NCI-H2196 treated with DMSO at 0.1 percent for 48 hours (cell line): ENCODE results near the gene HAGHL.
"Not testable (repeated sequence)": the region's sequence is repeated elsewhere in the genome, so short reads cannot be mapped to it uniquely, and the experiment has no call there.

ENCODE experiments used
- DNase-seq: peaks from one replicate; lab custom pipeline; 2025; ENCODE audit not compliant: unreplicated experiment; lab: John Stamatoyannopoulos, UW

The HAGHL gene

DNA sequence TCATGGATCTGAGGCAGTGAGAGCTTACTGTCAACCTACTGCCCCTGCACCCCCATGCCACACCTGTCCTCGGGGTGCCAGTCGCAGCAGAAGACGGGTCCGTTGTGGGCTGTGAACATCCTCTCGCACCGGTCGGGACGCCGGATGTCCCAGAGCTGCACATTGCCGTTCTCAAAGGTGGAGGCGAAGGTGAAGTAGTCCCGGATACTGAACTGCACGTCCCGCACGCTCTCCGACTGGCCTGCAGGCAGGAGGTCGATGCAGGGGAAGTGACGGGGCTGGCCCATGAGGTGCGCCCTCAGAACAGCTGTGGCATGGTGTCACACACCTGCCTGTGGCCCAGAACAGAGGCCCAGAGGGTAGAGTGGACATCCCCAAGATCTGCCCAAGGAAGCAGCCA is 39.4 kb upstream of the HAGHL start:
- no peak for DNase-seq

GRCh38 chr16:689175-689897 is 37.6 kb upstream of the HAGHL start:
- DNase-seq, result no peak

DNA sequence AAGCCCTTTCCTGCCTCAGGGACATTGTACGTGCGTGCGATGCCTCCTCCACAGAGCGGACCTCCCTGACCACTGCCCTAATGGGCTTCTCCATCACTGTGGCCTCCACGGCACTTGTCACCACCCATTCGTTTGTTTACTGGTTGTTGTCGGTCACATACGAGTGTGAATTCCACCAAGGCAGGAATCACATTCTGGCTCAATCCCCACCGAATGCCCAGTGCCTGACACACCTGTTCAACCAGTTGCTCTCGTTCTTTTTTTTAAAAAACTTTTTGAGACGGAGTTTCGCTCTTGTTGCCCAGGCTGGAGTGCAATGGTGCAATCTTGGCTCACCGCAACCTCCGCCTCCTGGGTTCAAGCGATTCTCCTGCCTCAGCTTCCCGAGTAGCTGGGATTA is 35.7 kb upstream of the HAGHL start:
- not testable (repeated sequence) for DNase-seq

GRCh38 chr16:692356-693108 is 34.4 kb upstream of the HAGHL start:
- no peak for DNase-seq

- no peak for DNase-seq
These were observed 33.5 kb upstream of the HAGHL start for GRCh38 chr16:693364-693763.

GRCh38 chr16:693766-694165 is 33.1 kb upstream of the HAGHL start:
- DNase-seq, result no peak

DNA sequence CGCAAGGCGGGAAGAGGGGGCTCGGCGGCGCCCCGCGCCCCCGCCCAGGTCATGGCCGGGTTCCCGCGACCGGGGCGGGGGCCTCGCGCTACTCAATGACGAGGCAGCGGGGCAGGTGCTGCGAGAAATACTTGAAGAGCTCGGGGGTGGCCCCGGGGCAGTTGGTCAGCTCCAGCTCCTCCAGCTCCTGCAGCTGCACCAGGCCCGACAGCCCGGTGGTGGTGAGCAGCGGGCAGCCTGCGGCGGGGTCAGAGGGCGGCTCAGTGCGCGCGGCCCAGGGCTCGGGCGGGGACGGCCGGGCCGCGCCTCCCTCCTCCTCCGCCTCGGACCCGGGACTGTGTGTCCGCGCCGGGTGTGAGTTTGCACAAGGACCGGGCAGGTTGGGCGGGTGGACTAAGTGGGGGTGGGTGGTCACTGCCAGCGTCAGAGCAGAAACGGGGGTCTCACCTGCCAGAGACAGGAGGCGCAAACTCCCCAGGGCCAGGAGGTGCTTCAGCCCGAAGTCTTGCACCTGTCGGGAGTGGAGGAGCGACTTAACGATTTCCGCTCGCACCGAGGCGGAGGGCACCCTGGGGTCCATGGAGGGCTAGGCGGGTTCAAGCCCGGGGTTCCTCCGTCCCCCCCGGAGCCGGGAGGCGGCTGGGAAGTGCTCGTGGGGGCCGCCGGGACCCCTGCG is 32.6 kb upstream of the HAGHL start:
- DNase-seq, result no peak

GRCh38 chr16:694863-695354 is 32.0 kb upstream of the HAGHL start:
- DNase-seq, result no peak

DNA sequence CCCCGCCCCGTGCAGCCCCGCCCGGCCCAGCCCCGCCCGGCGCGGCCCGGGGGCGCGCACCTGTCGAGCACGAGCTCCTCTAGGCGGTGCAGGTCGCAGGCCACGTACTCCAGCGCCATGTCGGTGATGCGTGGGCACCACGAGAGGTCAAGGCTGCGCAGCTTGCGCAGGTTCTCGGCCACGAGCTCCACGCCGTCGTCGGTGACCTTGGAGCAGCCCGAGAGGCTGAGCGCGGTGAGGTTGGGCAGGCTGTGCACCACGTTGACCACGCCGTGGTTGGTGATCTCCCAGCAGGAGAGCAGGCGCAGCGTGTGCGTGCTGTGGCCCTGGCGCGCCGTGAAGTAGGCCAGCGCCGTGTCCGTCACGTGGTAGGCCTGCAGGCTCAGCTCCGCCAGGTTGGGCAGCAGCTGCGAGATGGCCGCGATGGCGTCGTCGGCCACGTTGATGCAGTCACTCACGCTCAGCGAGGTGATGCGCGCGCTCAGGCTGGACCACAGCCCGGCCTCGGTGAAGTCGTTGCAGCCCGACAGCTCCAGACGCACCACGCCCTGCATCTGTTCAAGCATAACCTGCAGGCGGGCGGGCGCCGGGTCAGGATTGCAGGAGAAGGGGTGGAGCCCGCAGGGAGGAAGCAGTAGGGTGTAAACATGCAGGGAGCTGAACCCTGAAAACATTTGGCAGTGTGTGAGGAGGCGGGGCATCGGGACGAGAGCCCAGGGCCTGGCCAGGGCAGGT is 31.4 kb upstream of the HAGHL start:
- peak; percentile 96 for DNase-seq

- no peak for DNase-seq
These were observed 27.8 kb upstream of the HAGHL start for GRCh38 chr16:698911-699671.

- DNase-seq, result no peak
These were observed 26.0 kb upstream of the HAGHL start for GRCh38 chr16:700684-701584.

DNA sequence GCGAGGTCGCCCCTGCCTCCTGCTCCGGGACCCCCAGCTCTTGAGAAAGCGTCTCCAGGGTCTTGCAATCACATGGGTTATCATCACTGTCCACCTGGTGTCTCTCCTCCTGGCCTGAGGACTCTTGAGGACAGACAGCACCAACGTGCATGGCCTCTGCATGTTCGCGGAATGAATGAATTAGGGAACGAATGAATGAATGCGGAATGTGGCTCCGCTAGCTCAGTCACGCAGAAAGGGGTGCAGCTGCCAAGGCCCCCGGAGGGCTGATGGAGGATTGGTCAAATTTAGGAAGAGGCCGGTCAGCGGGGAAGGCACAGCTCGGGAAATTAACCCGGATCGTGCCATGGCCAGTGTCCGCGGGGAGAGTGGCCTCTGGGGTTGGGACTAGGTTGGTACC is 24.6 kb upstream of the HAGHL start:
- DNase-seq, result no peak

DNA sequence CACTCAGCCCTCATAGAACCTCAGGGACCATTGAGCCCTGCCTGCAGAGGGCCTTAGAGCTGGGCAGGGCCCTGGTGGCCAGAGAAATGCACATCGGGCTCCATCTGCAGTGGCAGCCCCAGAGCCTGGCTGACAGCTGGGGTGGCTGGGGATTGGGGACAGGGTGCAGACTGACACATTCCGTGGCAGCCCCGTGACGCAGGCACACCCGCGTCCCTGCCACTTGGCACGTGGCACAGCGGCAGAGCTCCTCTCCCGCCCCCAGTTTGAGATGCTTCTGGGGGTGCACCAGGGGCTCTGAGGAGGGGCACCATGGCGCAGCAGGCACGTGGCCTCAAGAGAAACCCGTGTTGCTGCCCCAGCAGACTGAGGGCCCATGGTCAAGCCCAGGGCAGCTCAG is 23.5 kb upstream of the HAGHL start:
- DNase-seq, result no peak

DNA sequence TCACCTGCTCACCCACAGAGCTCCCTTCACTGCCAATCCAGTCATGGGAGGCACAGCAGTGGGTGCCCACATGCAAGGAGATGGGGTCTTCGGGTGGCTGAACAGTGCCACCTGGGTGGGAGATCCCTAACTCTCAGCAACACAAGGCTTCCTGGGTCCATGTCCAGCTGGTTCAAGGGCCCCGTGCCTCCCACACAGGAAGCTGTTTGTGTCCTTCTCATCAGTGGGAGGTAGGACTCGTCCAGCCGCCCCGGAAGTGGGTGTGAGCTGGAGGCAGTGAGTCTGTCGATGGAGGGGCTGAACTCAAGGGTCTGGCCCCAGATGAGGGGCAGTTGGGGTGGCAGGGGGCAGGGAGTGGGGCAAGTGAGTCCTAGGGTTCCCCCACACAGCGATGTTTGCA is 22.9 kb upstream of the HAGHL start:
- no peak for DNase-seq

GRCh38 chr16:704552-705380 is 22.1 kb upstream of the HAGHL start:
- peak; percentile 33 for DNase-seq

DNA sequence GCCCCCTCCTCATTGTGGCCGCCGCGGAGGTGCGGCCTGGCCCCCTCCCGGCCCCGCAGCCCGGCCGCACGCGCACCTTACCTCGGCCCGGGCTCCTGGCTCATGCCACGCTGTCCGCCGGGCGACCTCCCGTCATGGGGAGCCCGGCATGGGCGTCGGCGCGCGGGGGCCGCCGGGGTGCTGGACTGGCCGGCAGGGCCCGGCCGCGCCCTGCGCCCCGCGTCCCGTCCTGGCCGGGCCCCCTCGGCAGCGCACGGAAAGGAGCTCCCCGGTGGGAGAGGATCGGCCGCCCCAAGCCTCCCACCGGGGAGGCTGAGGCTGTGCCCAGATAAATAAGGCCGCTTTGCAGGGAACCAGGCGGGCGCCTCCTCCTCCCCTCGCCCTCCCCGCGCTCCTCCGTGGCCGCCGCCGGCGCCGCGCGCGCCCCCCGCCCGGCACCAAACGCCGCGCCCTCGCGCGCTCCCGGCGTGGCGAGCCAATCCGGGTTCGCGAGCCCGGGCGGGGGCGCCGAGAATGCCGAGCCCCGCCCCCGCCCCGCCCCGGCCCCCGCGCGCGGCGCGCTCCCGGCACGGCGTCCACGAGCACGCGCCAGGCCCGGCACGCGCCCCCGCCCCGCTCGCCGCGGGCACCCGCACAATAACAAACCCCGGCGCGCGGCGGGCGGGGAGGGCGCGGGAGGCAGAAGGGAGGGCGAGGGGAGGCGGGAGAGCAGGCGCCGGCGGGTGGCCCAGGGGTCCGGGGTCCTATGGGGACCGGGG is 21.3 kb upstream of the HAGHL start, which contains the start of gene FBXL16:
FBXL16 (minus strand) TSS at position 371 of the 758 bp plus-strand sequence. CDS start 8,396 bp downstream, outside the sequence.
- peak; percentile 63 for DNase-seq

- DNase-seq, result no peak
These were observed 20.5 kb upstream of the HAGHL start for GRCh38 chr16:706189-707061.
